ENCODE data around the gene PITRM1. TPM values are rescaled to one million over a fixed set of nuclear protein-coding genes. Genes with fewer than 3 reads are reported as not detected.
A peak's percentile ranks its signal among the peaks of the same experiment; 100 is the strongest.
"Not testable (repeated sequence)": the region's sequence is repeated elsewhere in the genome, so short reads cannot be mapped to it uniquely, and the experiment has no call there.

Gene PITRM1
- total RNA-seq, 2 experiments from 2014 or later, result 84.8 to 97.9 TPM

GRCh38 chr10:3106328-3106727, 66.3 kb downstream of the PITRM1 start:
- DNase-seq; H3K27ac Mint-ChIP-seq; CTCF ChIA-PET; H3K27me3 Mint-ChIP-seq; H3K9me3 Mint-ChIP-seq (ENCODE audit: low read depth); H3K4me3 Mint-ChIP-seq; POLR2A ChIA-PET; H3K4me1 Mint-ChIP-seq; intact Hi-C loops (cut with DNase I, micrococcal nuclease); ATAC-seq: not testable (repeated sequence)
- peaks cover 67% of the 10 kb centered on the region for H3K36me3 Mint-ChIP-seq (ENCODE audit: low read depth)

GRCh38 chr10:3105905-3106304, 66.7 kb downstream of the PITRM1 start:
- H3K36me3 Mint-ChIP-seq (ENCODE audit: low read depth), result peaks cover 67% of the 10 kb centered on the region
- no peak for DNase-seq
- CTCF ChIA-PET, result no interaction called here
- intact Hi-C loops (cut with DNase I, micrococcal nuclease), result no loop called here
- H3K27me3 Mint-ChIP-seq, result no peaks in the 10 kb centered on the region
- H3K4me3 Mint-ChIP-seq, result no peak overlapping the region
- ATAC-seq, result no peak
- H3K27ac Mint-ChIP-seq, result no peak overlapping the region
- H3K9me3 Mint-ChIP-seq (ENCODE audit: low read depth), result no peaks in the 10 kb centered on the region
- H3K4me1 Mint-ChIP-seq, result no peaks in the 10 kb centered on the region
- POLR2A ChIA-PET, result no interaction called here

- ATAC-seq, result no peak
- H3K4me3 Mint-ChIP-seq, result no peak overlapping the region
- H3K27ac Mint-ChIP-seq, result no peak overlapping the region
- intact Hi-C loops (cut with DNase I, micrococcal nuclease), result no loop called here
- DNase-seq, result no peak
- ChIA-PET POLR2A (no interaction called here), CTCF (no interaction called here)
- no peaks in the 10 kb centered on the region for H3K4me1 Mint-ChIP-seq
- H3K36me3 Mint-ChIP-seq (ENCODE audit: low read depth), result peaks cover 66% of the 10 kb centered on the region
- no peaks in the 10 kb centered on the region for H3K9me3 Mint-ChIP-seq (ENCODE audit: low read depth)
- H3K27me3 Mint-ChIP-seq, result no peaks in the 10 kb centered on the region
Measured at GRCh38 chr10:3105166-3105565, 67.4 kb downstream of the PITRM1 start.

GRCh38 chr10:3104251-3104918, 68.2 kb downstream of the PITRM1 start:
- Mint-ChIP-seq H3K4me1 (no peaks in the 10 kb centered on the region), H3K27me3 (no peaks in the 10 kb centered on the region), H3K36me3 (ENCODE audit: low read depth) (peaks cover 70% of the 10 kb centered on the region), H3K9me3 (ENCODE audit: low read depth) (no peaks in the 10 kb centered on the region), H3K4me3 (no peak overlapping the region), H3K27ac (no peak overlapping the region)
- intact Hi-C loops (cut with DNase I, micrococcal nuclease), result no loop called here
- ChIA-PET CTCF (no interaction called here), POLR2A (no interaction called here)
- DNase-seq (no peak), ATAC-seq (no peak)

GRCh38 chr10:3103646-3104045, 68.9 kb downstream of the PITRM1 start:
- no peak for ATAC-seq
- intact Hi-C loops (cut with DNase I, micrococcal nuclease), result no loop called here
- Mint-ChIP-seq H3K27ac (no peak overlapping the region), H3K36me3 (ENCODE audit: low read depth) (peaks cover 70% of the 10 kb centered on the region), H3K4me1 (no peaks in the 10 kb centered on the region), H3K27me3 (no peaks in the 10 kb centered on the region), H3K4me3 (no peak overlapping the region), H3K9me3 (ENCODE audit: low read depth) (no peaks in the 10 kb centered on the region)
- ChIA-PET CTCF (no interaction called here), POLR2A (no interaction called here)
- no peak for DNase-seq

- ChIA-PET POLR2A (no interaction called here), CTCF (no interaction called here)
- Mint-ChIP-seq H3K36me3 (ENCODE audit: low read depth) (peaks cover 66% of the 10 kb centered on the region), H3K27ac (no peak overlapping the region), H3K27me3 (no peaks in the 10 kb centered on the region), H3K4me3 (no peak overlapping the region), H3K4me1 (no peaks in the 10 kb centered on the region), H3K9me3 (ENCODE audit: low read depth) (no peaks in the 10 kb centered on the region)
- ATAC-seq (no peak), DNase-seq (no peak)
- intact Hi-C loops (cut with DNase I, micrococcal nuclease), result no loop called here
Measured at GRCh38 chr10:3102720-3103427, 69.7 kb downstream of the PITRM1 start.

GRCh38 chr10:3100856-3101640, 71.5 kb downstream of the PITRM1 start:
- peaks cover 60% of the 10 kb centered on the region for H3K36me3 Mint-ChIP-seq (ENCODE audit: low read depth)
- H3K9me3 Mint-ChIP-seq (ENCODE audit: low read depth), result no peaks in the 10 kb centered on the region
- no peak overlapping the region for H3K27ac Mint-ChIP-seq
- no peak overlapping the region for H3K4me3 Mint-ChIP-seq
- peaks cover 5% of the 10 kb centered on the region for H3K4me1 Mint-ChIP-seq
- no peak for DNase-seq
- H3K27me3 Mint-ChIP-seq, result no peaks in the 10 kb centered on the region
- intact Hi-C loops (cut with DNase I, micrococcal nuclease), result no loop called here
- ATAC-seq, result no peak
- CTCF ChIA-PET, result interaction anchor here (1.2 kb wide), 1 partner anchor 18 kb away, joined by 5 read pairs; no protein-coding TSS in a partner anchor
- POLR2A ChIA-PET, result no interaction called here

- no peak overlapping the region for H3K27ac Mint-ChIP-seq
Measured at GRCh38 chr10:3100093-3100792, 72.3 kb downstream of the PITRM1 start.

GRCh38 chr10:3099291-3100092, 73.1 kb downstream of the PITRM1 start:
- Mint-ChIP-seq H3K4me1 (peaks cover 21% of the 10 kb centered on the region), H3K4me3 (no peak overlapping the region), H3K27me3 (no peaks in the 10 kb centered on the region), H3K27ac (peak overlapping the region; percentile 20), H3K9me3 (ENCODE audit: low read depth) (no peaks in the 10 kb centered on the region), H3K36me3 (ENCODE audit: low read depth) (peaks cover 68% of the 10 kb centered on the region)
- ATAC-seq (no peak), DNase-seq (no peak)
- ChIA-PET CTCF (interaction anchor here (1.2 kb wide), 1 partner anchor 20 kb away, joined by 5 read pairs; no protein-coding TSS in a partner anchor), POLR2A (no interaction called here)
- intact Hi-C loops (cut with DNase I, micrococcal nuclease), result loop anchor here in 1 of 2 experiments (10.0 kb wide), 1 partner anchor 775 kb away; no protein-coding TSS in a partner anchor

More at GRCh38 chr10:3100093-3100792, 72.3 kb downstream of the PITRM1 start:
- Mint-ChIP-seq H3K9me3 (ENCODE audit: low read depth) (no peaks in the 10 kb centered on the region), H3K36me3 (ENCODE audit: low read depth) (peaks cover 63% of the 10 kb centered on the region), H3K4me1 (peaks cover 13% of the 10 kb centered on the region), H3K4me3 (no peak overlapping the region), H3K27me3 (no peaks in the 10 kb centered on the region)
- no peak for DNase-seq
- POLR2A ChIA-PET, result no interaction called here
- CTCF ChIA-PET, result interaction anchor here (1.2 kb wide), 1 partner anchor 19 kb away, joined by 5 read pairs; no protein-coding TSS in a partner anchor
- ATAC-seq, result no peak
- intact Hi-C loops (cut with DNase I, micrococcal nuclease), result no loop called here

GRCh38 chr10:3098689-3099088, 73.9 kb downstream of the PITRM1 start:
- POLR2A ChIA-PET, result no interaction called here
- Mint-ChIP-seq H3K4me1 (peaks cover 29% of the 10 kb centered on the region), H3K27ac (no peak overlapping the region), H3K36me3 (ENCODE audit: low read depth) (peaks cover 69% of the 10 kb centered on the region), H3K4me3 (no peak overlapping the region), H3K9me3 (ENCODE audit: low read depth) (no peaks in the 10 kb centered on the region), H3K27me3 (no peaks in the 10 kb centered on the region)
- CTCF ChIA-PET, result no interaction called here
- intact Hi-C loops (cut with DNase I, micrococcal nuclease), result loop anchor here in 1 of 2 experiments (10.0 kb wide), 1 partner anchor 776 kb away; no protein-coding TSS in a partner anchor
- ATAC-seq, result no peak
- DNase-seq, result no peak

- CTCF ChIA-PET, result no interaction called here
- peaks cover 67% of the 10 kb centered on the region for H3K36me3 Mint-ChIP-seq (ENCODE audit: low read depth)
- ATAC-seq (no peak), DNase-seq (no peak)
- no peak overlapping the region for H3K4me3 Mint-ChIP-seq
- intact Hi-C loops (cut with DNase I, micrococcal nuclease), result loop anchor here in 1 of 2 experiments (10.0 kb wide), 1 partner anchor 778 kb away; no protein-coding TSS in a partner anchor
- H3K4me1 Mint-ChIP-seq, result peaks cover 41% of the 10 kb centered on the region
- POLR2A ChIA-PET, result no interaction called here
- no peaks in the 10 kb centered on the region for H3K27me3 Mint-ChIP-seq
- H3K27ac Mint-ChIP-seq, result no peak overlapping the region
- no peaks in the 10 kb centered on the region for H3K9me3 Mint-ChIP-seq (ENCODE audit: low read depth)
Measured at GRCh38 chr10:3097160-3097559, 75.4 kb downstream of the PITRM1 start.
